GM12801 (cell line): ENCODE results near the gene SURF4.

Source experiments
- CTCF ChIP-seq: IDR thresholded peaks from one replicate; pipeline ENCODE4 v1.5.1; 2011; ENCODE audit warnings: control low read depth; ENCODE audit not compliant: insufficient read length; ENCODE audit errors: extremely low read depth

The SURF4 gene

GRCh38 chr9:133340916-133341315, 34.9 kb downstream of the SURF4 start:
- no peak for TF ChIP-seq CTCF

- no peak for TF ChIP-seq CTCF
Observed at GRCh38 chr9:133340256-133340655, 35.6 kb downstream of the SURF4 start.

GRCh38 chr9:133339641-133340040, 36.2 kb downstream of the SURF4 start:
- TF ChIP-seq CTCF: no peak

- no peak for TF ChIP-seq CTCF
Observed at GRCh38 chr9:133335924-133336811, 39.7 kb downstream of the SURF4 start, which contains the start of gene SURF6. Gene SURF6, minus strand, starts transcription at chr9:133336188. Its CDS starts 56 bp downstream, at chr9:133336132.

- no peak for TF ChIP-seq CTCF
Observed at GRCh38 chr9:133334161-133334560, 41.7 kb downstream of the SURF4 start.

- TF ChIP-seq CTCF: no peak
Observed at GRCh38 chr9:133333566-133333965, 42.3 kb downstream of the SURF4 start.

GRCh38 chr9:133333011-133333410, 42.8 kb downstream of the SURF4 start:
- no peak for TF ChIP-seq CTCF
